H1 (cell line): Measurements from ENCODE around the gene MYH13. TPM values are rescaled to one million over a fixed set of nuclear protein-coding genes. Genes with fewer than 3 reads are reported as not detected.

ENCODE experiments used
- CTCF ChIA-PET: fragments of 300-600 bp; sonication (Branson Sonifier 250); formaldehyde crosslinking; loops from one replicate; lab custom pipeline; 2021; ENCODE audit not compliant: partially characterized antibody; lab: Charles Lee
- POLR2A ChIA-PET: fragments of 300-600 bp; sonication (Branson Sonifier 250); formaldehyde crosslinking; loops from one replicate; lab custom pipeline; 2021; ENCODE audit warnings: inconsistent platforms; ENCODE audit not compliant: partially characterized antibody; lab: Charles Lee
- DNase-seq, 2 experiments: peaks; one replicate each; pipeline versions ENCODE4 v3.0.0 to v3.0.0-alpha.2; 2010 to 2022; ENCODE audit warnings: low spot score in 2 of 2, low read depth in 1 of 2, mixed read lengths in 1 of 2
- FAIRE-seq: peaks from 2 replicates; lab custom pipeline; 2011; peaks lifted over from hg19 to GRCh38; lab: Jason Lieb, UNC
- H2AFZ ChIP-seq: 2 replicates; pipeline ENCODE4 v1.8.1; 2012; ENCODE audit warnings: low read length, inconsistent platforms
- H2AK5ac ChIP-seq: 2 replicates; pipeline ENCODE4 v1.6.1; 2013; ENCODE audit warnings: low read depth, low read length
- H2BK120ac ChIP-seq: replicated peaks from 2 replicates; pipeline ENCODE3; 2013; ENCODE audit warnings: low read depth, low read length, inconsistent platforms
- H2BK12ac ChIP-seq: 2 replicates; pipeline ENCODE4 v1.6.1; 2013; ENCODE audit warnings: low read depth, low read length
- H2BK15ac ChIP-seq: 2 replicates; pipeline ENCODE4 v1.6.1; 2013; ENCODE audit warnings: low read length
- H2BK20ac ChIP-seq: 2 replicates; pipeline ENCODE4 v1.6.1; 2013; ENCODE audit warnings: low read length
- H2BK5ac ChIP-seq: 2 replicates; pipeline ENCODE4 v1.6.1; 2013; ENCODE audit warnings: low read depth, low read length
- H3K14ac ChIP-seq: 2 replicates; pipeline ENCODE4 v1.6.1; 2013; ENCODE audit warnings: inconsistent platforms; ENCODE audit not compliant: insufficient read length
- H3K18ac ChIP-seq: 2 replicates; pipeline ENCODE4 v1.6.1; 2013; ENCODE audit warnings: low read length; ENCODE audit errors: extremely low read depth
- H3K23ac ChIP-seq: 2 replicates; pipeline ENCODE4 v1.6.1; 2013; ENCODE audit warnings: inconsistent platforms; ENCODE audit not compliant: insufficient read length
- H3K23me2 ChIP-seq: 2 replicates; pipeline ENCODE4 v1.6.1; 2013; ENCODE audit warnings: low read depth, low read length
- H3K27ac ChIP-seq: 2 replicates; pipeline ENCODE4 v1.6.1; 2011; ENCODE audit warnings: low read depth, low read length, inconsistent platforms
- H3K27me3 ChIP-seq, 4 experiments: replicated peaks in 1 of 4; 1 replicate in 1 of 4; 2 replicates in 3 of 4; pipeline versions ENCODE4 v1.6.1 to v1.8.1; 2011 to 2013; ENCODE audit warnings: low read length in 3 of 4, mild to moderate bottlenecking in 3 of 4, inconsistent platforms in 2 of 4, mixed read lengths in 2 of 4, moderate library complexity in 1 of 4; ENCODE audit not compliant: control insufficient read depth in 3 of 4, insufficient read depth in 3 of 4; ENCODE audit errors: extremely low read depth in 1 of 4
- H3K36me3 ChIP-seq, 4 experiments: 2 replicates each; pipeline versions ENCODE4 v1.6.1 to v1.8.1; 2011 to 2013; ENCODE audit warnings: mild to moderate bottlenecking in 4 of 4, low read length in 3 of 4, moderate library complexity in 2 of 4, control low read depth in 1 of 4, inconsistent platforms in 1 of 4; ENCODE audit not compliant: insufficient read depth in 4 of 4, control insufficient read depth in 2 of 4
- H3K4ac ChIP-seq: replicated peaks from 2 replicates; pipeline ENCODE3; 2013; ENCODE audit warnings: low read length, low read depth, mixed read lengths, inconsistent platforms; ENCODE audit not compliant: insufficient read length
- H3K4me1 ChIP-seq, 4 experiments: replicated peaks in 1 of 4; 1 replicate in 1 of 4; 2 replicates in 3 of 4; pipeline versions ENCODE4 v1.6.1 to v1.8.1; 2011 to 2013; ENCODE audit warnings: low read length in 3 of 4, inconsistent platforms in 2 of 4, mixed read lengths in 1 of 4; ENCODE audit not compliant: insufficient read depth in 4 of 4, control insufficient read depth in 3 of 4
- H3K4me2 ChIP-seq, 2 experiments: 2 replicates each; pipeline versions ENCODE4 v1.6.1 to v1.8.1; 2011 to 2013; ENCODE audit warnings: low read depth in 2 of 2, low read length in 2 of 2, control low read depth in 1 of 2, inconsistent platforms in 1 of 2, mild to moderate bottlenecking in 1 of 2; ENCODE audit not compliant: insufficient read depth in 1 of 2
- H3K4me3 ChIP-seq, 4 experiments: fragments of 200-600, 300-600 bp in 1 of 4; sonication (generic), shearing (Covaris generic), sonication (Bioruptor Twin) in 1 of 4; 2 replicates each; pipeline versions ENCODE4 v1.5.1 to v1.8.1; 2011 to 2016; ENCODE audit warnings: low read length in 4 of 4, low read depth in 3 of 4, control low read depth in 2 of 4, inconsistent platforms in 2 of 4, mild to moderate bottlenecking in 2 of 4, mixed read lengths in 1 of 4, moderate library complexity in 1 of 4; ENCODE audit not compliant: insufficient read depth in 2 of 4; ENCODE audit errors: extremely low read depth in 1 of 4
- H3K56ac ChIP-seq: replicated peaks from 2 replicates; pipeline ENCODE3; 2013; ENCODE audit warnings: low read depth, mild to moderate bottlenecking, mixed read lengths, low read length, inconsistent platforms; ENCODE audit not compliant: insufficient read length
- H3K79me1 ChIP-seq: 2 replicates; pipeline ENCODE4 v1.6.1; 2013; ENCODE audit warnings: low read depth, low read length, control low read depth
- H3K79me2 ChIP-seq, 2 experiments: 2 replicates each; pipeline versions ENCODE4 v1.6.1 to v1.8.1; 2012 to 2013; ENCODE audit warnings: low read length in 2 of 2, mild to moderate bottlenecking in 2 of 2, inconsistent platforms in 1 of 2; ENCODE audit not compliant: insufficient read depth in 2 of 2, control insufficient read depth in 1 of 2
- H3K9ac ChIP-seq, 4 experiments: replicated peaks in 1 of 4; 1 replicate in 1 of 4; 2 replicates in 3 of 4; pipeline versions ENCODE4 v1.6.1 to v1.8.1; 2011 to 2013; ENCODE audit warnings: low read depth in 3 of 4, low read length in 3 of 4, control low read depth in 2 of 4, mild to moderate bottlenecking in 2 of 4, moderate library complexity in 2 of 4, inconsistent platforms in 1 of 4; ENCODE audit errors: extremely low read depth in 1 of 4
- H3K9me3 ChIP-seq, 2 experiments: 2 replicates each; pipeline versions ENCODE4 v1.6.1 to v1.8.1; 2012 to 2013; ENCODE audit warnings: mild to moderate bottlenecking in 2 of 2, moderate library complexity in 2 of 2, control low read depth in 1 of 2, inconsistent platforms in 1 of 2, low read depth in 1 of 2, low read length in 1 of 2, mixed read lengths in 1 of 2; ENCODE audit not compliant: insufficient read depth in 2 of 2
- H4K20me1 ChIP-seq, 2 experiments: replicated peaks in 1 of 2; 2 replicates each; pipeline versions ENCODE3 to v1.8.1; 2011 to 2013; ENCODE audit warnings: inconsistent platforms in 2 of 2, low read length in 2 of 2, mild to moderate bottlenecking in 1 of 2; ENCODE audit not compliant: insufficient read depth in 2 of 2, control insufficient read depth in 1 of 2
- H4K5ac ChIP-seq: 2 replicates; pipeline ENCODE4 v1.6.1; 2013; ENCODE audit warnings: low read length, low read depth, mixed read lengths, inconsistent platforms; ENCODE audit not compliant: insufficient read length
- H4K8ac ChIP-seq: 2 replicates; pipeline ENCODE4 v1.8.0; 2013; ENCODE audit warnings: mild to moderate bottlenecking, moderate library complexity, low read length, inconsistent platforms; ENCODE audit not compliant: insufficient read depth; ENCODE audit errors: extremely low read depth
- H4K91ac ChIP-seq: replicated peaks from 2 replicates; pipeline ENCODE3; 2013; ENCODE audit warnings: low read length, mixed read lengths, inconsistent platforms; ENCODE audit not compliant: insufficient read length
- WGBS, 2 experiments: shearing (Covaris generic) in 1 of 2; methylation state at CpG; one replicate each; pipeline versions ENCODE4 v1.1.6 to v1.1.7; 2013 to 2015; ENCODE audit warnings: low lambda C conversion rate in 2 of 2, mixed read lengths in 2 of 2, inconsistent platforms in 1 of 2, low coverage in 1 of 2, missing lambda C conversion rate in 1 of 2; ENCODE audit not compliant: insufficient replicate concordance in 2 of 2, insufficient coverage in 1 of 2, insufficient read length in 1 of 2; ENCODE audit errors: extremely low coverage in 1 of 2, missing lambda C conversion rate in 1 of 2; 5-methylcytosine and 5-hydroxymethylcytosine counted together
- polyA plus RNA-seq, 7 experiments: library from polyadenylated mRNA; depleted of rRNA in 3 of 7; stranded (reverse) in 5 of 7; unstranded in 2 of 7; fragments of >200 nt in 5 of 7; fragments of 200-250 nt in 2 of 7; gene quantifications; 1 replicate in 5 of 7; 2 replicates in 1 of 7; 4 replicates in 1 of 7; pipeline versions ENCODE4 v1.2.1 to v1.2.3, GENCODE V29; 2011 to 2013; ENCODE audit warnings: missing spikeins in 2 of 7, mixed read lengths in 2 of 7
- total RNA-seq: library from RNA; stranded (reverse); fragmentation: NEBNext Ultra II Directional; extraction: Animal tissue kit (Norgen Biotek cat#: 25700); gene quantifications from 2 replicates; pipeline ENCODE4 v1.2.1, GENCODE V29; 2021
- TF ChIP-seq, protein P1 (sequence below): IDR thresholded peaks from 2 replicates; pipeline ENCODE4 v1.6.1; 2012; ENCODE audit warnings: low read length, inconsistent platforms

Gene MYH13
- total and polyA plus RNA-seq, 2 of the 8 experiments (the other 6 are each of a cell fraction or from before 2014, with no cell fraction given) = not detected

GRCh38 chr17:10369239-10369638, 3.6 kb downstream of the MYH13 start:
- CTCF ChIA-PET = interaction anchor here (0.6 to 1.6 kb wide), 8 partner anchors 12 to 248 kb away, joined by 3 to 4 read pairs (median 3); no protein-coding TSS in a partner anchor
- no peak overlapping the region for H3K4me3 ChIP-seq
- no peak overlapping the region for H4K8ac ChIP-seq
- H3K79me1 ChIP-seq = no peaks in the 10 kb centered on the region
- no peaks in the 10 kb centered on the region for H4K20me1 ChIP-seq
- H3K9me3 ChIP-seq = no peaks in the 10 kb centered on the region
- H2BK12ac ChIP-seq = no peak overlapping the region
- no peak overlapping the region for H3K18ac ChIP-seq
- no peak overlapping the region for H4K5ac ChIP-seq
- H2AK5ac ChIP-seq = no peak overlapping the region
- no peak overlapping the region for H3K9ac ChIP-seq
- 83% methylated on average over 1 of the region's 1 CpG; no CpG with 5 or more reads in 1 of the 2 experiments for WGBS, 2 experiments
- DNase-seq = no peak
- H3K4me1 ChIP-seq = no peaks in the 10 kb centered on the region
- no peak overlapping the region for H3K4me2 ChIP-seq
- no peak overlapping the region for H3K23ac ChIP-seq
- H2BK15ac ChIP-seq = no peak overlapping the region
- H3K56ac ChIP-seq = no peak overlapping the region
- no peak overlapping the region for H3K4ac ChIP-seq
- H3K23me2 ChIP-seq = no peaks in the 10 kb centered on the region
- POLR2A ChIA-PET = no interaction called here
- TF ChIP-seq, protein P1, sequence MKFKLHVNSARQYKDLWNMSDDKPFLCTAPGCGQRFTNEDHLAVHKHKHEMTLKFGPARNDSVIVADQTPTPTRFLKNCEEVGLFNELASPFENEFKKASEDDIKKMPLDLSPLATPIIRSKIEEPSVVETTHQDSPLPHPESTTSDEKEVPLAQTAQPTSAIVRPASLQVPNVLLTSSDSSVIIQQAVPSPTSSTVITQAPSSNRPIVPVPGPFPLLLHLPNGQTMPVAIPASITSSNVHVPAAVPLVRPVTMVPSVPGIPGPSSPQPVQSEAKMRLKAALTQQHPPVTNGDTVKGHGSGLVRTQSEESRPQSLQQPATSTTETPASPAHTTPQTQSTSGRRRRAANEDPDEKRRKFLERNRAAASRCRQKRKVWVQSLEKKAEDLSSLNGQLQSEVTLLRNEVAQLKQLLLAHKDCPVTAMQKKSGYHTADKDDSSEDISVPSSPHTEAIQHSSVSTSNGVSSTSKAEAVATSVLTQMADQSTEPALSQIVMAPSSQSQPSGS = no peak
- H2BK120ac ChIP-seq = no peak overlapping the region
- H2AFZ ChIP-seq = no peak overlapping the region
- no peaks in the 10 kb centered on the region for H3K36me3 ChIP-seq
- no peak overlapping the region for H4K91ac ChIP-seq
- no peak overlapping the region for H2BK5ac ChIP-seq
- no peaks in the 10 kb centered on the region for H3K79me2 ChIP-seq
- no peak overlapping the region for H3K27ac ChIP-seq
- no peak for FAIRE-seq
- no peak overlapping the region for H2BK20ac ChIP-seq
- H3K27me3 ChIP-seq = peaks cover 0 to 3% (median 0%) of the 10 kb centered on the region in 4 experiments; a peak in 1 of 7 replicates
- H3K14ac ChIP-seq = no peak overlapping the region
